MM.1S (cell line): Measurements from ENCODE around the gene ITPR3.

Experiments used
- EZH2 ChIP-seq: fragments of 300-600 bp; sonication (generic); optimal IDR thresholded peaks from 2 replicates; pipeline ENCODE3; 2017; ENCODE audit warnings: low read depth, mild to moderate bottlenecking, antibody characterized with exemption, low read length, mixed read lengths
- EZH2phosphoT487 ChIP-seq: fragments of 300-600 bp; sonication (generic); IDR thresholded peaks from 2 replicates; pipeline ENCODE4 v1.6.1; 2018; ENCODE audit warnings: antibody characterized with exemption, low read length
- TF ChIP-seq, protein P1 (sequence below): fragments of 300-600 bp; sonication (generic); IDR thresholded peaks from 2 replicates; pipeline ENCODE4 v1.5.1; 2016; ENCODE audit warnings: antibody characterized with exemption, low read length, mixed read lengths

- TF ChIP-seq, protein P1, sequence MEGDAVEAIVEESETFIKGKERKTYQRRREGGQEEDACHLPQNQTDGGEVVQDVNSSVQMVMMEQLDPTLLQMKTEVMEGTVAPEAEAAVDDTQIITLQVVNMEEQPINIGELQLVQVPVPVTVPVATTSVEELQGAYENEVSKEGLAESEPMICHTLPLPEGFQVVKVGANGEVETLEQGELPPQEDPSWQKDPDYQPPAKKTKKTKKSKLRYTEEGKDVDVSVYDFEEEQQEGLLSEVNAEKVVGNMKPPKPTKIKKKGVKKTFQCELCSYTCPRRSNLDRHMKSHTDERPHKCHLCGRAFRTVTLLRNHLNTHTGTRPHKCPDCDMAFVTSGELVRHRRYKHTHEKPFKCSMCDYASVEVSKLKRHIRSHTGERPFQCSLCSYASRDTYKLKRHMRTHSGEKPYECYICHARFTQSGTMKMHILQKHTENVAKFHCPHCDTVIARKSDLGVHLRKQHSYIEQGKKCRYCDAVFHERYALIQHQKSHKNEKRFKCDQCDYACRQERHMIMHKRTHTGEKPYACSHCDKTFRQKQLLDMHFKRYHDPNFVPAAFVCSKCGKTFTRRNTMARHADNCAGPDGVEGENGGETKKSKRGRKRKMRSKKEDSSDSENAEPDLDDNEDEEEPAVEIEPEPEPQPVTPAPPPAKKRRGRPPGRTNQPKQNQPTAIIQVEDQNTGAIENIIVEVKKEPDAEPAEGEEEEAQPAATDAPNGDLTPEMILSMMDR, result no peak
- TF ChIP-seq EZH2phosphoT487 (no peak), EZH2 (no peak)
Measured at GRCh38 chr6:33714385-33715040, 93.4 kb downstream of the ITPR3 start.
